ENCODE data around the gene APOD.

DNA sequence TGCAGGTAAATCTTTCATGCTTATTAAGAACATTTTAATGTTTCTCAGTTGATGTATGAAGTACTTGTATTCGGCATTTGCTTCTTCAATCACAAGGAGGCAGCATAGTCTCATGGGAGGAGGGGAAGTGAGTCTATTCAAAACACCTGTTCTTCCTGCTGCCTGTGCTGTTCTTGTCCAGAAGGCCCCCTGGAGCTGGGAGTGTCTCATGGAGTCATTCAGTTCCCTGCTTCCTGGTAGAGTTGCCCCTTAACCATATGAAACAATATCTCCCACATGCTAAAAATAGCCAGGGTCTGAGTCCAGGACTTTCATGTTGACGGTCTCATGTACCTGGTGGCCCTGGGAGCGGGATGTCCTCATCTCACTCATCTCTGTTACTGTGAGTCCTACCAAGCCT, 25.1 kb downstream of the APOD start:
- TF ChIP-seq EZH2 (IDR thresholded peaks at IDR 0.05) (no peak), POLR2AphosphoS5 (IDR thresholded peaks at IDR 0.05; ENCODE audit: borderline replicate concordance, low read depth, low read length) (no peak)

All from SK-N-MC (cell line).